ENCODE measurements around the gene SETMAR.

Gene SETMAR

GRCh38 chr3:4335840-4336562 is 32.8 kb downstream of the SETMAR start:
- DNase-seq (ENCODE audit: low read depth): no peak
- no peak for TF ChIP-seq CTCF (IDR thresholded peaks at IDR 0.05; ENCODE audit: control insufficient read depth, insufficient read depth, low read depth, low read length, missing control alignments)
- H3K4me3 ChIP-seq (ENCODE audit: control insufficient read depth, low read depth, low read length): no peak overlapping the region

DNA sequence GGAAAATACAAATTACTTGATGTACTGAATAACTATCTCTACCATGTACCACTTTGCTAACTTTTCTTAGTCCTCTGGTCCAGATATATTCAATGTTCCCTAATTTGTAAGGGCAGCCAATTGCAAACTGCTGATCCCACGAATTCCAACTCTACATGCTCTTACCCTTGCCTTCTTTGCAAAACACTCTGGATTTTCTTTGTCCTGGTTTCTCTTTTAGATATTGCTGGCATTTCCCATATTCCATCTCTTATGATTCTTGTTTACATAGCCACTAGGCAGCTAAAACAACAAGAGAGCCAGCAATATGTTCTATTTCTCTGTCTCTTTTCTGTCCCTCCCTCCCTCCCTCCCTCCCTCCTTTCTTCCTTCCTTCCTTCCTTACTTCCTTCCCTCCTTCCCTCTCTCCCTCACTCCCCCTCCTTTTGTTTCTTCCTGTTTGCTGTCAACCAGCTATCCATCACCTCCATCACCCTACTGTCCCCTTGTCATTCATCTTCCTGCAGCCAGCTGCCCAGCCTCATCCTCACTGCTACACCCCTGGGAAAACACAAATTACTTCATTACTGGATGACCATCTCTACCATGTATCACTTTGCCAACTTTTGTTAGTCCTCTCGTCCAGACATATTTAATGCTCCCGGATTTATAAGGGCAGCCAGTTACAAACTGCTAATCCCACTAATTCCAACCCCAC is 33.8 kb downstream of the SETMAR start:
- no peak for DNase-seq (ENCODE audit: low read depth)
- no peak for TF ChIP-seq CTCF (IDR thresholded peaks at IDR 0.05; ENCODE audit: control insufficient read depth, insufficient read depth, low read depth, low read length, missing control alignments)
- no peak overlapping the region for H3K4me3 ChIP-seq (ENCODE audit: control insufficient read depth, low read depth, low read length)

- no peak for DNase-seq (ENCODE audit: low read depth)
These were observed 35.6 kb downstream of the SETMAR start for GRCh38 chr3:4338751-4339150.

DNA sequence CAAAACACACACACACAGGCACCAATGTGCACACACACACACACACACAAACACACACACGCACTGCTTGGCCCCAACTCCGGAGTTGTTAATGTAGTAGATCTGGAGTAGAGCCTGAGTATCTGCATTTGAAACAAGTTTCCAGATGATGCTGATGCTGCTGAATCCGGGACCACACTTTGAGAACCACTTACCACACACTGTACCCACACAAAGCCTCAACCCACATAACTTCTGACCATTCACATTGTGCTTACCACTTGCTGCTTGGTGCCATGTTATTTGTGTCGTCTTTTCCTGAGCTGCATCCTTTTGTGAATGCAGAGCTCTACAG is 36.9 kb downstream of the SETMAR start:
- no peak overlapping the region for H3K4me3 ChIP-seq (ENCODE audit: control insufficient read depth, low read depth, low read length)
- no peak for TF ChIP-seq CTCF (IDR thresholded peaks at IDR 0.05; ENCODE audit: control insufficient read depth, insufficient read depth, low read depth, low read length, missing control alignments)
- no peak for DNase-seq (ENCODE audit: low read depth)

More at GRCh38 chr3:4338751-4339150, 35.6 kb downstream of the SETMAR start:
- no peak for TF ChIP-seq CTCF (IDR thresholded peaks at IDR 0.05; ENCODE audit: control insufficient read depth, insufficient read depth, low read depth, low read length, missing control alignments)
- no peak overlapping the region for H3K4me3 ChIP-seq (ENCODE audit: control insufficient read depth, low read depth, low read length)

GRCh38 chr3:4340411-4341335 is 37.5 kb downstream of the SETMAR start:
- H3K4me3 ChIP-seq (ENCODE audit: control insufficient read depth, low read depth, low read length): no peak overlapping the region
- no peak for TF ChIP-seq CTCF (IDR thresholded peaks at IDR 0.05; ENCODE audit: control insufficient read depth, insufficient read depth, low read depth, low read length, missing control alignments)
- no peak for DNase-seq (ENCODE audit: low read depth)

DNA sequence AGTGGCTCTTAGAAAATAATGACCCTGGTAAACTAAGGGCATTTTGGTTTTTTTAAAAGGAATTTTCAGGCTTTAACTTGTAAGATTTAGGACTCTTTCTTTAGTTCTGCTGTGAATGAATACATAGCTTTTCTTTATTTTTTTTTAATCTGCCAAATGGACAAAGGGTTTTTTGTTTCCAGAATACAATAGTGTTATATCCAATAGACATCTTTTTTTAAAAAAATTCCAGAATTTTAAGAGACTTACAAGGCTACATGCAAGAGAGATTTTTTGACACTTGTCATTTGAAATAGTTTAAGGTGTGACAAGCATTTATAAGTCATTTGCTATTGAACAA is 38.1 kb downstream of the SETMAR start:
- DNase-seq (ENCODE audit: low read depth): no peak

More for the DNA sequence above, 38.1 kb downstream of the SETMAR start:
- H3K4me3 ChIP-seq (ENCODE audit: control insufficient read depth, low read depth, low read length): no peak overlapping the region
- TF ChIP-seq CTCF (IDR thresholded peaks at IDR 0.05; ENCODE audit: control insufficient read depth, insufficient read depth, low read depth, low read length, missing control alignments): no peak
